Activated naive CD8-positive, alpha-beta T cell treated with anti-CD3 and anti-CD28 coated beads, Interleukin-2, amount 10 ng/mL, durations not matched to agents 7 days and 5 days (primary cell): ENCODE measurements around the gene MARK2. TPM values are rescaled to one million over a fixed set of nuclear protein-coding genes. Genes with fewer than 3 reads are reported as not detected.
"Not testable (repeated sequence)": the region's sequence is repeated elsewhere in the genome, so short reads cannot be mapped to it uniquely, and the experiment has no call there.

Experiments used
- ATAC-seq: fragments of 150-1000 bp; cut with Tn5 transposase; one replicate; pipeline ENCODE4 v1.10.0; 2021; ENCODE audit warnings: low read depth, moderate library complexity
- POLR2A ChIA-PET: fragments of 350-600 bp; sonication (Branson Sonifier 250); formaldehyde crosslinking; loops from one replicate; lab custom pipeline; 2021; ENCODE audit warnings: antibody characterized with exemption; lab: Charles Lee
- DNase-seq: peaks from one replicate; pipeline ENCODE4 v3.0.0; 2021
- H3K27ac Mint-ChIP-seq: one replicate; pipeline ENCODE4 v1.8.0; 2022; ENCODE audit warnings: mild to moderate bottlenecking, mixed read lengths
- H3K27me3 Mint-ChIP-seq: one replicate; pipeline ENCODE4 v1.8.0; 2022; ENCODE audit warnings: mild to moderate bottlenecking, moderate library complexity, mixed read lengths
- H3K36me3 Mint-ChIP-seq: one replicate; pipeline ENCODE4 v1.8.0; 2021; ENCODE audit warnings: mild to moderate bottlenecking, mixed read lengths
- H3K4me1 Mint-ChIP-seq: one replicate; pipeline ENCODE4 v1.8.0; 2021; ENCODE audit warnings: mixed read lengths
- H3K4me3 Mint-ChIP-seq: one replicate; pipeline ENCODE4 v1.8.0; 2022; ENCODE audit warnings: mild to moderate bottlenecking, moderate library complexity, mixed read lengths
- H3K9me3 Mint-ChIP-seq: one replicate; pipeline ENCODE4 v1.8.0; 2021; ENCODE audit warnings: mixed read lengths
- total RNA-seq, 2 experiments: library from RNA; stranded (reverse); gene quantifications; one replicate each; pipeline ENCODE4 v1.2.3, GENCODE V29; 2021

MARK2 gene
- total RNA-seq, 2 experiments from 2014 or later, result 60.6 to 62.3 TPM

DNA sequence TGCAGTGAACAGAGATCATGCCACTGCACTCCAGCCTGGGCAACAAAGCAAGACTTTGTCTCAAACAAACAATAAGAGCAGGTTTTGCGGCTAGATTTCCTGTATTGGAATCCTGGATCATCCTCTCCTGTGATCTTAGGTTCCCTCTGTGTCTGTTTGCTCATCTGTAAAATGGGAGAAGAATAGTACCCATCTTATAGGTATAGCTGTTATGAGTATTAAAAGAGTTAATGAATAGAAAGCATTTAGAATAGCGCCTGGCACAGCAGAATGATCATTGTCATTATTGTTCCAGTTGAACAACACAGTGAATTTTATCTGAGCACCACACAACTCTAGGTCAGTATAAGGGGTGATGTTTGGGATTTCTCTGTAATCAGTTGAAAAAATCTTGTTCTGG is 10.8 kb downstream of the MARK2 start:
- Mint-ChIP-seq H3K36me3 (peaks cover 32% of the 10 kb centered on the region), H3K27me3 (no peaks in the 10 kb centered on the region), H3K4me1 (peaks cover 55% of the 10 kb centered on the region), H3K9me3 (no peaks in the 10 kb centered on the region), H3K27ac (peak overlapping the region; percentile 58), H3K4me3 (no peak overlapping the region)
- no peak for ATAC-seq
- POLR2A ChIA-PET, result interaction anchor here (1.8 to 4.0 kb wide), 2 partner anchors 11 to 13 kb away, joined by 5 to 20 read pairs; partner anchors contain the start of gene MARK2
- no peak for DNase-seq

DNA sequence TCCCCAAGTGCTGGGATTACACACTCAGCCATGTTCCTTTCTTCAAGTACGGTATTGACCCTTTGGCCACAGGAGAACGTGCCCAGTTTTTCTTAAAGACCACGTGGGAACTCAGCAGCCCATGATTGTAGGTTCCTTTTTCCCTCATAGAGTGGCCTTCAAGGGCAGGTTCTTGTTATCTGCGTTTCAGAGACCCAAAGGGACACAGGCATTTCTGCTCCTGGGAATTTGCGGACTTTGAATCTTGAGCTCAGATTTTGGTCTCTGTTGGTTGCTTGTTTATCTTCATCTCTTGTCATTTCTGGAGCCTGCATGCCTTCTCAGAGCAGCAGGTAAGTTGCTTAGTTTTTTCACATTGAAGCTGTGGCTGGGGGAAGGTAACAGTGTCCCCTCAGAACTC is 12.0 kb downstream of the MARK2 start:
- DNase-seq (no peak), ATAC-seq (peak; percentile 12)
- peaks cover 31% of the 10 kb centered on the region for H3K36me3 Mint-ChIP-seq
- peaks cover 55% of the 10 kb centered on the region for H3K4me1 Mint-ChIP-seq
- no peaks in the 10 kb centered on the region for H3K27me3 Mint-ChIP-seq
- POLR2A ChIA-PET, result interaction anchor here (0.7 to 4.0 kb wide), 5 partner anchors 10 to 102 kb away, joined by 3 to 20 read pairs (median 5); partner anchors contain the start of gene MARK2
- peak overlapping the region; percentile 88 for H3K27ac Mint-ChIP-seq
- H3K4me3 Mint-ChIP-seq, result peak overlapping the region; percentile 75
- H3K9me3 Mint-ChIP-seq, result no peaks in the 10 kb centered on the region

DNA sequence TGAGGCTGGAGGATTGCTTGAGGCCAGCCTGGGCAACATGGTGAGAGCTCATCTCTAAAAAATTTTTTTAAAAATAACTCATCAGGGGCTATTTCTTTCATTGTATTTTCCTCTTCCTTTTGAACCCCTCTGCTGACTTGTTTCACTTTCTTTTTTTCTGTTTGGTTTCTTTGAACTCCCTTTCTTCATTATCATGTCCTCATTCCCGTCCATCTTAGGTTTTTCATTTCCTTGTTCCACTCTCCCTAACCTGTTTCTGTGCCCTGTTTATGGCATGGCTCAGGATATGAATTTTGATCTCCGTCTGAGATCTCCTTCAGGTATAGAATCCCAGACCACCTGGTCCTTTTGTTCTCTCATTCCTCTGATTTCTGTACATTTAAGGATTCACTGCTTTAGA is 12.5 kb downstream of the MARK2 start:
- peak; percentile 59 for ATAC-seq
- DNase-seq, result no peak
- H3K36me3 Mint-ChIP-seq, result peaks cover 30% of the 10 kb centered on the region
- peaks cover 60% of the 10 kb centered on the region for H3K4me1 Mint-ChIP-seq
- POLR2A ChIA-PET, result interaction anchor here (0.7 to 4.0 kb wide), 4 partner anchors 10 to 101 kb away, joined by 3 to 20 read pairs (median 6); partner anchors contain the start of gene MARK2
- peak overlapping the region; percentile 88 for H3K27ac Mint-ChIP-seq
- no peaks in the 10 kb centered on the region for H3K27me3 Mint-ChIP-seq
- no peaks in the 10 kb centered on the region for H3K9me3 Mint-ChIP-seq
- peak overlapping the region; percentile 75 for H3K4me3 Mint-ChIP-seq

DNA sequence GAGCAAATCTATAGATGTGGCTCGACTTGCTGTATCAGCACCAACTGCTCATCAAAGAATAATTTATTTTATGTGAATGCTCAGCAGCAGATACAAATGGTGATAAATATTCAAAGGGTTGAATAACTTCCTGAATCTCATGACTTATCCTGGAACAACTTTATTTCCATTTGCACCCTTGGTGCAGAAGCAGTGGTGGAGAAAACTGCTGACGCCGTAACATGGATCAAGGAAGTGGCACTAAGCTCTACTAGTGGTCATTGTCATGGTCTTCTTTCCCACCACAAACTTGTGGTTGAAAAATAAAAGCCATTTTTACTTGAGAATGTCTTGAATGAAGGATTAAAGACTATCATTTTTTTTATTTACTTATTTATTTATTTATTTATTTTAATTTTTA is 14.6 kb downstream of the MARK2 start:
- POLR2A ChIA-PET, result no interaction called here
- Mint-ChIP-seq H3K9me3 (no peaks in the 10 kb centered on the region), H3K36me3 (peaks cover 33% of the 10 kb centered on the region), H3K4me1 (peaks cover 50% of the 10 kb centered on the region), H3K27me3 (no peaks in the 10 kb centered on the region), H3K27ac (no peak overlapping the region), H3K4me3 (no peak overlapping the region)
- no peak for DNase-seq
- ATAC-seq, result no peak

DNA sequence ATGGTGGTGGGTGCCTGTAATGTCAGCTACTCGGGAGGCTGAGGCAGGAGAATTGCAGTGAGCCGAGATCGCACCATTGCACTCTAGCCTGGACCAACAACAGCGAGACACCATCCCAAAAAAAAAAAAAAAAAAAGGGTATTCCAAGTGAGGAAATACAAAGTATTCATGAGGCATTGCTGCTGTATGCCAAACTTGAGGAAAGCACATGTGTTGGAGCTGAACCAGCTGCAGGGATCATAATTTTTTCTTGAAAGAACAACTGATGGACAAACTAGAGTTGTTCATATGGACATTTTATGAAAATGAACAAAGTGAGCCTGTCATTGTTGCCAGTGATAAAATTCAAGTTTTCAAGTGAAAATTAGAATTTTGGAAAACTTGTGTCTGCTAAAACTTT is 15.8 kb downstream of the MARK2 start:
- peaks cover 32% of the 10 kb centered on the region for H3K36me3 Mint-ChIP-seq
- H3K27me3 Mint-ChIP-seq, result no peaks in the 10 kb centered on the region
- no peak for DNase-seq
- POLR2A ChIA-PET, result interaction anchor here (1.0 to 1.8 kb wide), 3 partner anchors 11 to 32 kb away, joined by 3 to 4 read pairs (median 4); no protein-coding TSS in a partner anchor
- H3K27ac Mint-ChIP-seq, result peak overlapping the region; percentile 51
- H3K4me3 Mint-ChIP-seq, result peak overlapping the region; percentile 3
- H3K9me3 Mint-ChIP-seq, result no peaks in the 10 kb centered on the region
- peaks cover 48% of the 10 kb centered on the region for H3K4me1 Mint-ChIP-seq
- no peak for ATAC-seq

DNA sequence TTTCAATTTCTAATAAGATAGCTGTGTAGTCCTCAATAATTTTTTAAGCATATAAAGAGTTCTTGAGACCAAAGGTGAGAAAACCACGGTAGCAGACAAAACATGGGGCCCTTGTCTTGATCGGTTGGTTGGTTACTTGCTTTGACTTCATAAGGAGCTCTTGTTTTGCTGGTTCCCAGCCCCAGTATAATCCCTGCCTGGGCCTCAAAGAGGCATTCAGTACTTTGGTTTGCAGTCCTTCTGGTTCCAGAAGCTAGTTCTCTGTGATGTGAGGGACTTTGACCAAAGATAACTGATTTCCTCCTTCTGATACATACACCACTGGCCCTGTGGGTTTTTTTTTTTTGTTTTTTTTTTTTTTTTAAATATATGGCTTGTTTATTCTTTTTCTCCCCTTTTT is 17.1 kb downstream of the MARK2 start:
- POLR2A ChIA-PET, result interaction anchor here (0.7 to 1.8 kb wide), 5 partner anchors 10 to 293 kb away, joined by 3 to 6 read pairs (median 4); partner anchors contain the start of gene PLAAT2
- Mint-ChIP-seq H3K4me1 (peaks cover 41% of the 10 kb centered on the region), H3K36me3 (peaks cover 34% of the 10 kb centered on the region), H3K4me3 (peak overlapping the region; percentile 49), H3K27me3 (no peaks in the 10 kb centered on the region), H3K27ac (peak overlapping the region; percentile 72), H3K9me3 (no peaks in the 10 kb centered on the region)
- ATAC-seq (peak; percentile 69), DNase-seq (no peak)

DNA sequence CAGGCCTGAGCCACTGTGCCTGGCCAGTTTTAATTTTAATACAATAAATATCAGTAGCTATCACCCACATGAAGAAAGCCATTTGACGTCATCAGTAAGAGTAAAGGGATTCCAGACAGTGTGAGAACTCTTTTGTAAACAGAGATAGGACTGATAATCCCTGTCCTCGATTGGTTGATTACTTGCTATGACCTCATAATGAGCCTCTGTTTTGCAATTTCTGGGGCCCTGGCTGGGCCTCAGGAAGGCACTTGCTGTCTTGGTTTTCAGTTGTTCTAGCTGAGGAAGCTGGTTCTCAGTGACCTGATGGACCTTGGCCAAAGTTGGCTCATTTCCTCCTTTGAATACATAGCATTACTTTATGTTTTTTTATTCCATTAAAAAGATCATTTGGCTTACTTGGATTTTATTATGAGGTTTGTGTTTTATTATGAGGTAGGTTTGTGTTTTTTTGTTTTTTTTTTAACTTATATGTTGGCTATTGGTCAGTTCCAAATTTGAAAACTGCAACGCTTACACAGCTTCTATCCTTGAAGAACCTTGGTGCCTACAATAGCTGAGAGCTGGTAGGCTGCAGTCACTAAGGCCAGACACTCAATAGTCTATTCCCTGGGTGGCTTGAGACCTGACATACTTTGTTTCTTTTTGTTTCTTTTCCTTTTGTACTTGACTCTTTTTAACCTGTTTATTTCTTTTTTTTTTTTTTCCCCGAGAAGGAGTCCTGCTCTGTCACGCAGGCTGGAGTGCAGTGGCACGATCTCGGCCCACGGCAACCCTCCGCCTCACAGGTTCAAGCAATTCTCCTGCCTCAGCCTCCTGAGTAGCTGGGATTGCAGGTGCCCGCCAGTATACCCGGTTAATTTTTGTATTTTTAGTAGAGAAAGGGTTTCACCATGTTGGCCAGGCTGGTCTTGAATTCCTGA is 20.0 kb downstream of the MARK2 start:
- H3K27me3 Mint-ChIP-seq, result no peaks in the 10 kb centered on the region
- POLR2A ChIA-PET, result interaction anchor here (1.2 to 1.3 kb wide), 2 partner anchors 10 to 24 kb away, joined by 3 to 4 read pairs; no protein-coding TSS in a partner anchor
- no peaks in the 10 kb centered on the region for H3K9me3 Mint-ChIP-seq
- H3K4me1 Mint-ChIP-seq, result peaks cover 34% of the 10 kb centered on the region
- no peak for ATAC-seq
- H3K27ac Mint-ChIP-seq, result no peak overlapping the region
- peaks cover 25% of the 10 kb centered on the region for H3K36me3 Mint-ChIP-seq
- H3K4me3 Mint-ChIP-seq, result no peak overlapping the region
- no peak for DNase-seq

DNA sequence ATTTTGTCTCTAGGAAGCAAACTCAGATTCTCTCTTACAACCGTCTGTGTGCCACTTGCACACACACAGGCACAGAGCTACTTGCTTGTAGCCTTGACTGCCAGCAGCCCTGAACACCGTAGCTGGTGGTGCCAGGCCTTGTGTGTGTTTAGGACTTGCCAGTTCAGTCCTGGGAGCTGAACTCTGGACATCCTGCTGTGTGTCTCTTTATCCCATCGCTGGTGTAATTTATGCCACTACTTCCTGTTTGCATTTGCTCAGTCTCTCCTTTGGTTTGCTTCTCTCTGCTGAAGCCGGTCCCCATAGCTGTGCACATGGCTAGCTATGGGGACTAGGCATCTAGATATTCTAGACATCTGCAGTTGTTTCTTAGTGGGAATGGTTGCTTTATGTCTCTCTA is 24.0 kb downstream of the MARK2 start:
- ATAC-seq (peak; percentile 75), DNase-seq (no peak)
- peaks cover 15% of the 10 kb centered on the region for H3K36me3 Mint-ChIP-seq
- peak overlapping the region; percentile 2 for H3K4me3 Mint-ChIP-seq
- H3K27ac Mint-ChIP-seq, result peak overlapping the region; percentile 84
- no peaks in the 10 kb centered on the region for H3K9me3 Mint-ChIP-seq
- peaks cover 45% of the 10 kb centered on the region for H3K4me1 Mint-ChIP-seq
- POLR2A ChIA-PET, result interaction anchor here (1.7 to 1.9 kb wide), 5 partner anchors 13 to 24 kb away, joined by 4 to 10 read pairs (median 6); partner anchors contain the start of gene MARK2
- no peaks in the 10 kb centered on the region for H3K27me3 Mint-ChIP-seq

DNA sequence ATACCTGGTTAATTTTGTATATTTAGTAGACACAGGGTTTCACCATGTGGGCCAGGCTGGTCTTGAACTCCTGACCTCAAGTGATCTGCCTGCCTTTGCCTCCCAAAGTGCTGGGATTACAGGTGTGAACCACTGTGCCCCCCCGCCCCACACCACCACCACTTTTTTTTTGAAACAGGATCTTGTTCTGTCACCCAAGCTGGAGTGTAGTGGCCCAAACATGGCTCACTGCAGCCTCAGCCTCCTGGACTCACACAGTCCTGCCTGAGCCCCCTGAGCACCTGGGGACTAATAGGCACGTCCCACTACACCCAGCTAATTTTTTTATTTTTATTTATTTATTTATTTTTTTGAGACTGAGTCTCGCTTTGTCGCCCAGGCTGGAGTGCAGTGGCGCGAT is 24.7 kb downstream of the MARK2 start:
- peak overlapping the region; percentile 42 for H3K27ac Mint-ChIP-seq
- DNase-seq, H3K9me3 Mint-ChIP-seq, H3K4me3 Mint-ChIP-seq, H3K27me3 Mint-ChIP-seq, ATAC-seq: not testable (repeated sequence)
- POLR2A ChIA-PET, result interaction anchor here (1.7 to 1.9 kb wide), 4 partner anchors 13 to 24 kb away, joined by 4 to 10 read pairs (median 6); partner anchors contain the start of gene MARK2
- H3K36me3 Mint-ChIP-seq, result peaks cover 19% of the 10 kb centered on the region
- peaks cover 51% of the 10 kb centered on the region for H3K4me1 Mint-ChIP-seq

DNA sequence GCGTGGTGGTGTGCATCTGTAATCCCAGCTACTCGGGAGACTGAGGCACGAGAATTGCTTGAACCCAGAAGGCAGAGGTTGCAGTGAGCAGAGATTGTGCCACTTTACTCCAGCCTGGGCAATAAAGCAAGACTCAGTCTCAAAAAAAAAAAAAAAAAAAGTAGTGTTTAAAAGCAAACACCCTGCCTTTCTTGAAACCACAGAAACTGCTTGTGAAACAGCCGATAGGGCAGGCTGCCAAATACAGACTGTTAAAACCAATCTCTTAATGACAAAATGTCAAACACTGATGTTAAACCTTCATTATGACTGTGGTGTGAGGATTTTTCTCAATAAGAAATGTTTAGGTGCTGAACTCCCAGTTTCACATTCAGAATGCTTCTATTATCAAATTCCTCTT is 27.3 kb downstream of the MARK2 start:
- Mint-ChIP-seq H3K27ac (peak overlapping the region; percentile 79), H3K27me3 (no peaks in the 10 kb centered on the region), H3K36me3 (peaks cover 17% of the 10 kb centered on the region), H3K9me3 (no peaks in the 10 kb centered on the region), H3K4me3 (peak overlapping the region; percentile 69), H3K4me1 (peaks cover 68% of the 10 kb centered on the region)
- ATAC-seq, result peak; percentile 65
- DNase-seq, result no peak
- POLR2A ChIA-PET, result interaction anchor here (0.7 to 1.8 kb wide), 5 partner anchors 9 to 321 kb away, joined by 3 to 5 read pairs (median 4); no protein-coding TSS in a partner anchor

DNA sequence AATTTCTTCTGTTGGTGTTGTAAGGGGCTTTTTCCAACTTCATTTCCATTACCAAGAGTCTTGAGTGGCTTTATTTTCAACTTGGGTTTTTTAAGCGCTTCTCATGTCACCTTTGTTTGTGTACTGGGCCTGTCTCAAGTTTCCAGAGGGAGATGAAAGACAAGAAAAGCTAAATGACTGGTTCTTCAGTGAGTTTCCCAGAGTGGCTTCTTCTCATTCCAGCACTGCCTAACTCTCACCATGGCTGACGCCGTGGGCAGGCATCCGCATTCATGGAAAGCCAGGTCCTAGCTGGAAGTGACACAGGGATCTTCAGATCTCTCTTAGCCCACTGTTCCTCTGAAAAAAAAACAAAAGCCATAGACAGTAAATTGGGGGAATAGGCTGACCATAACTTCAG is 28.6 kb downstream of the MARK2 start:
- Mint-ChIP-seq H3K36me3 (peaks cover 17% of the 10 kb centered on the region), H3K4me3 (no peak overlapping the region), H3K27me3 (no peaks in the 10 kb centered on the region), H3K9me3 (no peaks in the 10 kb centered on the region), H3K4me1 (peaks cover 75% of the 10 kb centered on the region), H3K27ac (no peak overlapping the region)
- DNase-seq (no peak), ATAC-seq (no peak)
- POLR2A ChIA-PET, result interaction anchor here (1.3 to 1.8 kb wide), 3 partner anchors 20 to 320 kb away, joined by 3 to 4 read pairs (median 4); no protein-coding TSS in a partner anchor

DNA sequence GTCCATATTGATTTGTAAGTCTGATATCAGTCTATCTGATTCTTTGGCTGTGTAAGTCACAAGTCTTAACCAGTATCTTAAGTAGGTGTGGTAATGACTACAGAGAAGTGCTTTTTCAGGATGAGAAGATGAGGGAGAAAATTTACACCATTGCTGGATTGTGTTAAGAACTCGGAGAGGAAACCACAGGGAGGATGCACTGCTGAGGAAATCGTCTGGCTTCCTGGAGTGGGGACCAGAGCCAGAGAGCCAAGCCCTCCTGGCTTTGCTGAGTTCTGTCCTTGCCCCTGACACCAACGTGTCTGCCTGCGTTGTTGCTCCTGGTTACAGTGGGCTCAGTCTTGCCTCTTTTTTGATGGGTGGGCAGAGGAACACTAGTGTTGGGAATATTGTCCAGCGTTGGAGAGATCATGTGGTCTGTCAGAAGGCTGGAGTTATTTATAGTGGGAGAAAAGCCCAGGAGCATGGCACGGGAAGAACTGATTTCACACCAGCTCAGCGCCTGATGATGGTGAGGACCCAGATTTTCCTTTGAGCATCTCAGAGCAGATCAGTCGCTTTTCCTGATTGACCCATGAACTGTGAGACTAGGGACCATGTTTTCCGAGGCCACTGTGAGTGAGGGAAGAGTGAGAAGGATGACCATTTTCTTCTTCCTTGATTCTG is 29.6 kb downstream of the MARK2 start:
- no peaks in the 10 kb centered on the region for H3K27me3 Mint-ChIP-seq
- H3K9me3 Mint-ChIP-seq, result no peaks in the 10 kb centered on the region
- peak overlapping the region; percentile 52 for H3K27ac Mint-ChIP-seq
- DNase-seq (no peak), ATAC-seq (no peak)
- H3K4me3 Mint-ChIP-seq, result peak overlapping the region; percentile 28
- peaks cover 68% of the 10 kb centered on the region for H3K4me1 Mint-ChIP-seq
- POLR2A ChIA-PET, result interaction anchor here (0.8 to 3.0 kb wide), 2 partner anchors 23 to 29 kb away, joined by 3 to 11 read pairs; partner anchors contain the start of gene MARK2
- peaks cover 16% of the 10 kb centered on the region for H3K36me3 Mint-ChIP-seq
